Keratinocyte (primary cell): ENCODE results near the gene ATP1A4. TPM values are rescaled to one million over a fixed set of nuclear protein-coding genes. Genes with fewer than 3 reads are reported as not detected.

Source experiments
- DNase-seq: peaks from one replicate; pipeline ENCODE4 v3.0.0-alpha.2; 2011; ENCODE audit warnings: low read depth, missing footprints, low spot score
- FAIRE-seq: peaks from 2 replicates; lab custom pipeline; 2011; peaks lifted over from hg19 to GRCh38; lab: Jason Lieb, UNC
- H2AFZ ChIP-seq: 2 replicates; pipeline ENCODE4 v1.6.0; 2012; ENCODE audit warnings: low read length, control low read depth, inconsistent platforms; ENCODE audit not compliant: control insufficient read depth
- H3K27ac ChIP-seq: 2 replicates; pipeline ENCODE4 v1.5.1; 2011; ENCODE audit warnings: low read length; ENCODE audit not compliant: control insufficient read depth, insufficient read depth
- H3K27me3 ChIP-seq: 3 replicates; pipeline ENCODE4 v1.6.0; 2011; ENCODE audit warnings: low read length; ENCODE audit not compliant: control insufficient read depth, insufficient read depth; ENCODE audit errors: extremely low read depth
- H3K36me3 ChIP-seq, 2 experiments: 2 replicates in 1 of 2; 3 replicates in 1 of 2; pipeline ENCODE4 v1.5.1; 2011; ENCODE audit warnings: low read length in 2 of 2, mild to moderate bottlenecking in 1 of 2; ENCODE audit not compliant: control insufficient read depth in 2 of 2, insufficient read depth in 2 of 2; ENCODE audit errors: extremely low read depth in 1 of 2
- H3K4me1 ChIP-seq: 3 replicates; pipeline ENCODE4 v1.5.1; 2011; ENCODE audit warnings: low read length; ENCODE audit not compliant: control insufficient read depth, insufficient read depth; ENCODE audit errors: extremely low read depth
- H3K4me2 ChIP-seq: 3 replicates; pipeline ENCODE4 v1.6.0; 2011; ENCODE audit warnings: low read depth, low read length; ENCODE audit not compliant: control insufficient read depth, insufficient read depth; ENCODE audit errors: extremely low read depth
- H3K4me3 ChIP-seq, 3 experiments: fragments of 200-600 bp in 1 of 3; sonication (generic) in 1 of 3; 2 replicates in 2 of 3; 3 replicates in 1 of 3; pipeline ENCODE4 v1.5.1; 2011 to 2016; ENCODE audit warnings: low read length in 3 of 3, mild to moderate bottlenecking in 3 of 3, control low read depth in 2 of 3, inconsistent platforms in 1 of 3, low read depth in 1 of 3, mixed read lengths in 1 of 3, mixed run types in 1 of 3, moderate library complexity in 1 of 3; ENCODE audit not compliant: control insufficient read depth in 2 of 3, insufficient read depth in 2 of 3; ENCODE audit errors: extremely low read depth in 1 of 3
- H3K79me2 ChIP-seq: 2 replicates; pipeline ENCODE4 v1.6.0; 2012; ENCODE audit warnings: low read length; ENCODE audit not compliant: control insufficient read depth, insufficient read depth
- H3K9ac ChIP-seq: 3 replicates; pipeline ENCODE4 v1.6.0; 2011; ENCODE audit warnings: low read length; ENCODE audit not compliant: control insufficient read depth, insufficient read depth; ENCODE audit errors: extremely low read depth
- H3K9me1 ChIP-seq: 3 replicates; pipeline ENCODE4 v1.6.0; 2011; ENCODE audit warnings: low read length; ENCODE audit not compliant: control insufficient read depth, insufficient read depth; ENCODE audit errors: extremely low read depth
- H3K9me3 ChIP-seq: 2 replicates; pipeline ENCODE4 v1.5.1; 2012; ENCODE audit warnings: low read depth, low read length; ENCODE audit not compliant: control insufficient read depth
- H4K20me1 ChIP-seq: 3 replicates; pipeline ENCODE4 v1.6.0; 2011; ENCODE audit warnings: low read length; ENCODE audit not compliant: control insufficient read depth, insufficient read depth; ENCODE audit errors: extremely low read depth
- CTCF ChIP-seq, 3 experiments: IDR thresholded peaks in 1 of 3; conservative IDR thresholded peaks in 1 of 3; optimal IDR thresholded peaks in 1 of 3; 2 replicates in 2 of 3; 3 replicates in 1 of 3; pipeline versions ENCODE3 to v1.5.1; 2011; ENCODE audit warnings: low read length in 3 of 3, mild to moderate bottlenecking in 3 of 3, moderate library complexity in 2 of 3, control low read depth in 1 of 3, inconsistent platforms in 1 of 3; ENCODE audit not compliant: insufficient read depth in 2 of 3; ENCODE audit errors: extremely low read depth in 1 of 3
- EZH2 ChIP-seq: IDR thresholded peaks from one replicate; pipeline ENCODE4 v1.6.1; 2012; ENCODE audit warnings: inconsistent platforms, mild to moderate bottlenecking, low read length, moderate library complexity
- dilution Hi-C: fragments of 300-500 bp; cut with MboI; formaldehyde crosslinking; loops from one replicate; pipeline ENCODE4 v1.7.0; 2020; ENCODE audit warnings: low sequenced_read_pairs; ENCODE audit not compliant: extremely low pct_ligation_motif_present
- polyA plus RNA-seq, 5 experiments: library from polyadenylated mRNA; depleted of rRNA in 3 of 5; stranded (reverse) in 3 of 5; stranded (forward) in 1 of 5; unstranded in 1 of 5; fragments of >200 nt; gene quantifications; 1 replicate in 1 of 5; 2 replicates in 3 of 5; 3 replicates in 1 of 5; pipeline versions ENCODE4 v1.2.1 to v1.2.3, GENCODE V29; 2011 to 2012; ENCODE audit warnings: missing spikeins in 2 of 5, low read depth in 1 of 5, low replicate concordance in 1 of 5

Gene ATP1A4
- polyA plus RNA-seq, 1 donor (not counting 4 experiments of a cell fraction or from before 2014, with no cell fraction given) = not detected

- dilution Hi-C loops = no loop called here
- Histone ChIP-seq H3K4me1 (no peaks in the 10 kb centered on the region), H3K4me3 (no peak overlapping the region), H3K9me1 (no peaks in the 10 kb centered on the region), H3K4me2 (no peak overlapping the region), H4K20me1 (no peaks in the 10 kb centered on the region), H3K27ac (no peak overlapping the region), H3K9ac (no peak overlapping the region), H2AFZ (no peak overlapping the region), H3K27me3 (peaks cover 17% of the 10 kb centered on the region), H3K9me3 (no peaks in the 10 kb centered on the region), H3K79me2 (no peaks in the 10 kb centered on the region), H3K36me3 (no peaks in the 10 kb centered on the region)
- DNase-seq = no peak
- no peak for TF ChIP-seq CTCF (optimal IDR thresholded peaks at IDR 0.05 in 1 of 3, IDR thresholded peaks at IDR 0.05 in 1 of 3, conservative IDR thresholded peaks at IDR 0.05 in 1 of 3; ENCODE audit: extremely low read depth in 1 of 3, insufficient read depth in 2 of 3, low read length in 3 of 3)
- no peak for TF ChIP-seq EZH2
- FAIRE-seq = no peak
Measured at GRCh38 chr1:160131803-160132565, 19.4 kb upstream of the ATP1A4 start.

- Histone ChIP-seq H3K9ac (no peak overlapping the region), H3K4me2 (no peak overlapping the region), H3K36me3 (no peaks in the 10 kb centered on the region), H3K79me2 (no peaks in the 10 kb centered on the region), H3K4me3 (no peak overlapping the region), H3K27me3 (peaks cover 17% of the 10 kb centered on the region), H3K27ac (no peak overlapping the region), H3K4me1 (no peaks in the 10 kb centered on the region), H4K20me1 (no peaks in the 10 kb centered on the region), H3K9me3 (no peaks in the 10 kb centered on the region), H3K9me1 (no peaks in the 10 kb centered on the region), H2AFZ (no peak overlapping the region)
- dilution Hi-C loops = no loop called here
- DNase-seq = no peak
- no peak for TF ChIP-seq EZH2
- no peak for TF ChIP-seq CTCF (optimal IDR thresholded peaks at IDR 0.05 in 1 of 3, IDR thresholded peaks at IDR 0.05 in 1 of 3, conservative IDR thresholded peaks at IDR 0.05 in 1 of 3; ENCODE audit: extremely low read depth in 1 of 3, insufficient read depth in 2 of 3, low read length in 3 of 3)
- no peak for FAIRE-seq
Measured at GRCh38 chr1:160133990-160134770, 17.2 kb upstream of the ATP1A4 start.
